HG03135 (cell line): Measurements from ENCODE around the gene ARHGEF26.

Experiments
- ATAC-seq: cut with Tn5 transposase; IDR thresholded peaks from one replicate; pipeline ENCODE4 v1.9.1; 2021; ENCODE audit warnings: mild to moderate bottlenecking, moderate library complexity; ENCODE audit not compliant: unreplicated experiment

Gene ARHGEF26

GRCh38 chr3:154112146-154112852 is 8.9 kb upstream of the ARHGEF26 start:
- ATAC-seq = no peak

GRCh38 chr3:154113609-154114008 is 7.6 kb upstream of the ARHGEF26 start:
- ATAC-seq = no peak

GRCh38 chr3:154115332-154115731 is 5.9 kb upstream of the ARHGEF26 start:
- ATAC-seq = no peak

GRCh38 chr3:154119951-154120350 is 1.2 kb upstream of the ARHGEF26 start:
- no peak for ATAC-seq

GRCh38 chr3:154121701-154122551 is 736 bp downstream of the ARHGEF26 start:
- ATAC-seq = peak; percentile 46

GRCh38 chr3:154122552-154122911 is 1.3 kb downstream of the ARHGEF26 start:
- no peak for ATAC-seq

- no peak for ATAC-seq
Measured at GRCh38 chr3:154122912-154123559, 1.8 kb downstream of the ARHGEF26 start.

GRCh38 chr3:154123906-154124305 is 2.7 kb downstream of the ARHGEF26 start:
- ATAC-seq = no peak

GRCh38 chr3:154125378-154126030 is 4.3 kb downstream of the ARHGEF26 start:
- ATAC-seq = no peak

- no peak for ATAC-seq
Measured at GRCh38 chr3:154126651-154127050, 5.5 kb downstream of the ARHGEF26 start.

- ATAC-seq = no peak
Measured at GRCh38 chr3:154129625-154130024, 8.4 kb downstream of the ARHGEF26 start.

- ATAC-seq = no peak
Measured at GRCh38 chr3:154130540-154130939, 9.3 kb downstream of the ARHGEF26 start.

- ATAC-seq = no peak
Measured at GRCh38 chr3:154131830-154132229, 10.6 kb downstream of the ARHGEF26 start.

GRCh38 chr3:154132777-154133375 is 11.7 kb downstream of the ARHGEF26 start:
- ATAC-seq = no peak

GRCh38 chr3:154135511-154136173 is 14.5 kb downstream of the ARHGEF26 start:
- no peak for ATAC-seq

- ATAC-seq = no peak
Measured at GRCh38 chr3:154137036-154137435, 15.8 kb downstream of the ARHGEF26 start.

GRCh38 chr3:154139996-154140436 is 18.8 kb downstream of the ARHGEF26 start:
- no peak for ATAC-seq

- no peak for ATAC-seq
Measured at GRCh38 chr3:154142608-154143007, 21.4 kb downstream of the ARHGEF26 start.

- ATAC-seq = no peak
Measured at GRCh38 chr3:154143873-154144272, 22.7 kb downstream of the ARHGEF26 start.

GRCh38 chr3:154144825-154145465 is 23.8 kb downstream of the ARHGEF26 start:
- ATAC-seq = no peak
